ENCODE measurements around the gene FKBP10.
"Not testable (repeated sequence)": the region's sequence is repeated elsewhere in the genome, so short reads cannot be mapped to it uniquely, and the experiment has no call there.

FKBP10 gene

GRCh38 chr17:41810659-41811548 lies 1.9 kb upstream of the FKBP10 start:
- no peak for DNase-seq (ENCODE audit: low read depth in 2 of 2, low spot score in 1 of 2)

GRCh38 chr17:41811549-41812380 lies 1.0 kb upstream of the FKBP10 start, which contains the start of gene P3H4:
TSS of gene P3H4 (minus strand) at chr17:41811949. CDS start at chr17:41811915, 34 bp downstream.
- DNase-seq (ENCODE audit: low read depth in 2 of 2, low spot score in 1 of 2) = peak; percentile 32 to 46

- DNase-seq (ENCODE audit: low read depth in 2 of 2, low spot score in 1 of 2) = no peak
Observed at GRCh38 chr17:41813152-41813680, 412 bp downstream of the FKBP10 start.

GRCh38 chr17:41813699-41814124 lies 908 bp downstream of the FKBP10 start:
- no peak for DNase-seq (ENCODE audit: low read depth in 2 of 2, low spot score in 1 of 2)

- DNase-seq (ENCODE audit: low read depth in 2 of 2, low spot score in 1 of 2) = no peak
Observed at GRCh38 chr17:41814195-41814594, 1.4 kb downstream of the FKBP10 start.

- no peak for DNase-seq (ENCODE audit: low read depth in 2 of 2, low spot score in 1 of 2)
Observed at GRCh38 chr17:41816637-41817320, 4.0 kb downstream of the FKBP10 start.

- DNase-seq (ENCODE audit: low read depth in 2 of 2, low spot score in 1 of 2) = no peak
Observed at GRCh38 chr17:41818024-41818423, 5.2 kb downstream of the FKBP10 start.

GRCh38 chr17:41821776-41822175 lies 9.0 kb downstream of the FKBP10 start:
- DNase-seq (ENCODE audit: low read depth in 2 of 2, low spot score in 1 of 2) = no peak

- no peak for DNase-seq (ENCODE audit: low read depth in 2 of 2, low spot score in 1 of 2)
Observed at GRCh38 chr17:41822216-41823140, 9.7 kb downstream of the FKBP10 start.

- DNase-seq (ENCODE audit: low read depth in 2 of 2, low spot score in 1 of 2) = no peak
Observed at GRCh38 chr17:41823141-41823524, 10.3 kb downstream of the FKBP10 start.

- DNase-seq (ENCODE audit: low read depth in 2 of 2, low spot score in 1 of 2) = no peak
Observed at GRCh38 chr17:41823580-41823979, 10.8 kb downstream of the FKBP10 start.

- no peak for DNase-seq (ENCODE audit: low read depth in 2 of 2, low spot score in 1 of 2)
Observed at GRCh38 chr17:41824086-41824485, 11.3 kb downstream of the FKBP10 start.

GRCh38 chr17:41825175-41825845 lies 12.5 kb downstream of the FKBP10 start:
- no peak for DNase-seq (ENCODE audit: low read depth in 2 of 2, low spot score in 1 of 2)

- not testable (repeated sequence) for DNase-seq (ENCODE audit: low read depth in 2 of 2, low spot score in 1 of 2)
Observed at GRCh38 chr17:41829961-41830360, 17.2 kb downstream of the FKBP10 start.

- DNase-seq (ENCODE audit: low read depth in 2 of 2, low spot score in 1 of 2) = no peak
Observed at GRCh38 chr17:41835214-41835799, 22.5 kb downstream of the FKBP10 start.

- DNase-seq (ENCODE audit: low read depth in 2 of 2, low spot score in 1 of 2) = peak; percentile 6 to 24
Observed at GRCh38 chr17:41835800-41836549, 23.2 kb downstream of the FKBP10 start, which contains the start of gene NT5C3B. TSS of gene NT5C3B (minus strand) at chr17:41836232. CDS start at chr17:41836193, 39 bp downstream.

GRCh38 chr17:41836550-41837196 lies 23.9 kb downstream of the FKBP10 start:
- DNase-seq (ENCODE audit: low read depth in 2 of 2, low spot score in 1 of 2) = no peak

Measured in stimulated activated CD8-positive, alpha-beta memory T cell treated with anti-CD3 and anti-CD28 coated beads, Interleukin-4, amount 100 ng/mL, for 4 hours (primary cell).